Fibroblast of mammary gland (primary cell): ENCODE results near the gene SV2C.

Experiments used
- DNase-seq: peaks from one replicate; pipeline ENCODE4 v3.0.0-alpha.2; 2010; ENCODE audit warnings: low read depth
- H3K4me3 ChIP-seq: 2 replicates; pipeline ENCODE4 v1.5.1; 2011; ENCODE audit warnings: low read depth, mild to moderate bottlenecking, low read length, moderate library complexity; ENCODE audit not compliant: control insufficient read depth
- CTCF ChIP-seq: conservative IDR thresholded peaks from 2 replicates; pipeline ENCODE4 v1.5.1; 2011; ENCODE audit warnings: low read depth, low read length, inconsistent platforms; ENCODE audit not compliant: control insufficient read depth, insufficient read depth

The SV2C gene

GRCh38 chr5:76207120-76207519 is 123.9 kb downstream of the SV2C start:
- no peak for TF ChIP-seq CTCF
- DNase-seq, result no peak
- no peak overlapping the region for H3K4me3 ChIP-seq

GRCh38 chr5:76209297-76209696 is 126.1 kb downstream of the SV2C start:
- TF ChIP-seq CTCF, result no peak
- no peak overlapping the region for H3K4me3 ChIP-seq
- no peak for DNase-seq

- no peak for DNase-seq
- no peak overlapping the region for H3K4me3 ChIP-seq
- TF ChIP-seq CTCF, result no peak
Measured at GRCh38 chr5:76210946-76211345, 127.8 kb downstream of the SV2C start.

- H3K4me3 ChIP-seq, result no peak overlapping the region
- TF ChIP-seq CTCF, result no peak
Measured at GRCh38 chr5:76213858-76214257, 130.7 kb downstream of the SV2C start.

GRCh38 chr5:76216748-76217147 is 133.6 kb downstream of the SV2C start:
- H3K4me3 ChIP-seq, result no peak overlapping the region
- no peak for DNase-seq
- no peak for TF ChIP-seq CTCF

More at GRCh38 chr5:76213858-76214257, 130.7 kb downstream of the SV2C start:
- DNase-seq, result no peak

- no peak overlapping the region for H3K4me3 ChIP-seq
- no peak for DNase-seq
- no peak for TF ChIP-seq CTCF
Measured at GRCh38 chr5:76219636-76220035, 136.5 kb downstream of the SV2C start.

GRCh38 chr5:76221311-76221710 is 138.1 kb downstream of the SV2C start:
- H3K4me3 ChIP-seq, result no peak overlapping the region
- TF ChIP-seq CTCF, result no peak
- no peak for DNase-seq
